NT2/D1 (cell line): Measurements from ENCODE around the gene NFIX.

Source experiments
- SUZ12 ChIP-seq: IDR thresholded peaks from 2 replicates; pipeline ENCODE4 v1.6.1; 2011; ENCODE audit not compliant: insufficient read length, insufficient read depth; ENCODE audit errors: extremely low read depth
- YY1 ChIP-seq: IDR thresholded peaks from 2 replicates; pipeline ENCODE4 v1.6.1; 2011; ENCODE audit not compliant: insufficient read length, insufficient read depth
- ZNF274 ChIP-seq: IDR thresholded peaks from 2 replicates; pipeline ENCODE4 v1.6.1; 2011; ENCODE audit warnings: mild to moderate bottlenecking, low read depth, low read length

- no peak for TF ChIP-seq YY1
- TF ChIP-seq SUZ12, result no peak
- TF ChIP-seq ZNF274, result no peak
Observed at GRCh38 chr19:13078897-13079541, 83.7 kb downstream of the NFIX start.
